Vagina (tissue), 2 donors: ENCODE results near the gene BUB1. TPM values are rescaled to one million over a fixed set of nuclear protein-coding genes. Genes with fewer than 3 reads are reported as not detected.

ENCODE experiments used
- DNase-seq, 2 donors: peaks; one replicate each; pipeline ENCODE4 v3.0.0-alpha.2; 2017; ENCODE audit errors: extremely low spot score in 2 of 2
- H3K27ac ChIP-seq: fragments of 200-600 bp; sonication (generic); one replicate; pipeline ENCODE4 v1.5.1; 2019
- H3K27me3 ChIP-seq: fragments of 200-600 bp; sonication (generic); one replicate; pipeline ENCODE4 v1.5.1; 2019
- H3K36me3 ChIP-seq, 2 donors: fragments of 200-600 bp; sonication (generic); one replicate each; pipeline ENCODE4 v1.5.1; 2017 to 2019
- H3K4me1 ChIP-seq: fragments of 200-600 bp; sonication (generic); one replicate; pipeline ENCODE4 v1.5.1; 2019
- H3K4me3 ChIP-seq, 2 donors: fragments of 200-600 bp; sonication (generic); 1 replicate in 1 of 2; 2 replicates in 1 of 2; pipeline ENCODE4 v1.5.1; 2016 to 2019
- H3K9me3 ChIP-seq: fragments of 200-600 bp; sonication (generic); one replicate; pipeline ENCODE4 v1.5.1; 2019
- POLR2A ChIP-seq, 2 donors: fragments of 450-650 bp; IDR thresholded peaks; one replicate each; pipeline ENCODE4 v1.6.1; 2017; ENCODE audit warnings: antibody characterized with exemption in 2 of 2, mild to moderate bottlenecking in 2 of 2, moderate library complexity in 2 of 2
- POLR2AphosphoS5 ChIP-seq, 2 donors: sonication (generic); formaldehyde crosslinking; IDR thresholded peaks; one replicate each; pipeline ENCODE4 v1.9.0; 2017; ENCODE audit warnings: antibody characterized with exemption in 2 of 2, mild to moderate bottlenecking in 2 of 2, low read depth in 1 of 2; ENCODE audit not compliant: insufficient read depth in 1 of 2
- intact Hi-C: fragments of 100-400 bp; cut with DNase I; formaldehyde crosslinking; loops from one replicate; pipeline ENCODE4 v1.15.1; 2023
- total RNA-seq: library from RNA; depleted of rRNA; stranded (reverse); fragments of >200 nt; gene quantifications from one replicate; pipeline ENCODE4 v1.2.3, GENCODE V29; 2016
- TF ChIP-seq, protein P1 (sequence below), 3 experiments: fragments of 450-650 bp in 2 of 3; fragments of 200-600 bp in 1 of 3; sonication (generic) in 1 of 3; IDR thresholded peaks; one replicate each; pipeline ENCODE4 v1.5.1; 2017 to 2019; ENCODE audit warnings: antibody characterized with exemption in 3 of 3, mild to moderate bottlenecking in 2 of 3, moderate library complexity in 2 of 3

The BUB1 gene
- total RNA-seq, 1 donor from 2014 or later, result 5.4 TPM

DNA sequence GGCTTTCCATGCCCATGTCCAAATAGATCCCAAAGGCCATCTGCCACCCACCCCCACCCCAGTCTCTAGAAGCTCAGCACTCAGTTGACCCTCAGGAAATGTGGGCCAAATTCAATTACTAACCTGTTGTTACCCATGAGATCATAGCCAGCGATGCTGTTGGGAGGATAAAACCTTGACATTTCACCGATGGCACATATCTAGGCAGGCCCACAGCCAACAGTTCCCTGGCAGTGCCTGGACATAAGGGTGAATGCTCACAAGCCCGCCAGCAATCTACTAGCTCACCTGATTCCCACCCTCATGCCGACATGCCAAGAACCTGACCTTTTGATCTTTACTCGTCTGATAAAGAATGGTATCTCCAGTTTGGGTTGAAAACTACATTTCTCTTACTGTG is 42.7 kb upstream of the BUB1 start:
- H3K36me3 ChIP-seq, result no peaks in the 10 kb centered on the region
- DNase-seq, result no peak
- TF ChIP-seq, protein P1, sequence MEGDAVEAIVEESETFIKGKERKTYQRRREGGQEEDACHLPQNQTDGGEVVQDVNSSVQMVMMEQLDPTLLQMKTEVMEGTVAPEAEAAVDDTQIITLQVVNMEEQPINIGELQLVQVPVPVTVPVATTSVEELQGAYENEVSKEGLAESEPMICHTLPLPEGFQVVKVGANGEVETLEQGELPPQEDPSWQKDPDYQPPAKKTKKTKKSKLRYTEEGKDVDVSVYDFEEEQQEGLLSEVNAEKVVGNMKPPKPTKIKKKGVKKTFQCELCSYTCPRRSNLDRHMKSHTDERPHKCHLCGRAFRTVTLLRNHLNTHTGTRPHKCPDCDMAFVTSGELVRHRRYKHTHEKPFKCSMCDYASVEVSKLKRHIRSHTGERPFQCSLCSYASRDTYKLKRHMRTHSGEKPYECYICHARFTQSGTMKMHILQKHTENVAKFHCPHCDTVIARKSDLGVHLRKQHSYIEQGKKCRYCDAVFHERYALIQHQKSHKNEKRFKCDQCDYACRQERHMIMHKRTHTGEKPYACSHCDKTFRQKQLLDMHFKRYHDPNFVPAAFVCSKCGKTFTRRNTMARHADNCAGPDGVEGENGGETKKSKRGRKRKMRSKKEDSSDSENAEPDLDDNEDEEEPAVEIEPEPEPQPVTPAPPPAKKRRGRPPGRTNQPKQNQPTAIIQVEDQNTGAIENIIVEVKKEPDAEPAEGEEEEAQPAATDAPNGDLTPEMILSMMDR (IDR thresholded peaks at IDR 0.05), result no peak
- H3K27ac ChIP-seq, result no peak overlapping the region
- no peak overlapping the region for H3K4me3 ChIP-seq
- intact Hi-C loops, result no loop called here
- no peaks in the 10 kb centered on the region for H3K9me3 ChIP-seq
- H3K27me3 ChIP-seq, result no peaks in the 10 kb centered on the region
- peaks cover 4% of the 10 kb centered on the region for H3K4me1 ChIP-seq

DNA sequence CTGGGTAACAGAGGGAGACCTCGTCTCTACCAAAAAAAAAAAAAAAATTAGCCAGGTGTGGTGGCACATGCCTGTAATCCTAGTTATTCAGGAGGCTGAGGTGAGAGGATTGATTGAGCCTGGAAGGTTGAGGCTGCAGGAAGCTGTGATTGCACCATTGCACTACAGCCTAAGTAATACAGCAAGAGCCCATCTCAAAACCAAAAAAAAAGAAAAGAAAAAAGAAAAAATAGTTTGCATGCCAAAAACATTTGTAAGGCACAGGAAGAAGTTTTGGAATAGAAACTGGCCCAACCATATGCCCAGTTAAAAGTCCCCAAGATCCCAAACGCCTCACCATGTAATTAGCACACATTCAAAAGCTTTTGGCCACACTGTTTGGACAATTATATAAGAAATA is 41.1 kb upstream of the BUB1 start:
- no peak overlapping the region for H3K27ac ChIP-seq
- H3K4me3 ChIP-seq, result no peak overlapping the region
- H3K9me3 ChIP-seq, result no peaks in the 10 kb centered on the region
- no peak for TF ChIP-seq POLR2AphosphoS5 (IDR thresholded peaks at IDR 0.05; ENCODE audit: insufficient read depth in 1 of 2, low read depth in 1 of 2)
- TF ChIP-seq, protein P1 (IDR thresholded peaks at IDR 0.05), result no peak
- TF ChIP-seq POLR2A (IDR thresholded peaks at IDR 0.05), result no peak
- no peaks in the 10 kb centered on the region for H3K36me3 ChIP-seq
- intact Hi-C loops, result no loop called here
- no peak for DNase-seq
- H3K4me1 ChIP-seq, result peaks cover 11% of the 10 kb centered on the region
- H3K27me3 ChIP-seq, result no peaks in the 10 kb centered on the region

DNA sequence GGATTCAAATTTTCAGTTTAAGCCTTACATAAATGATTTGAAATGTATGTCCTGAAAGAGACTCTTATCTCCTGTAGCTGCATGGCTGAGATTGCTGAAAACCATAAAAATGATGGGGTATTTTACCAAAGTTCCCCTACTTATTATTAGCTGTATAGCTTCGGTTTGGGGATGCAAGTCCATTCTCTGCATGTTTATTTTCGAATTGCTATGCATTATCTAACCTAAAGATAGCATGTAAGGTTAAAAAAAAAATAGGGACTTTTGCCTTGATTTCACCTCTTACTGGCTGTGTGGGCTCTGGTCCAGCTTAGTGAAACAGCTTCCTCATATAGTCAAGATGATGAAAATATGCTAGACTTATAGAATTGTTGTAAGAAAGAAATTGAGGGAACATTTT is 40.5 kb upstream of the BUB1 start:
- H3K36me3 ChIP-seq, result no peaks in the 10 kb centered on the region
- intact Hi-C loops, result no loop called here
- TF ChIP-seq POLR2A (IDR thresholded peaks at IDR 0.05), result no peak
- TF ChIP-seq, protein P1 (IDR thresholded peaks at IDR 0.05), result no peak
- no peak for TF ChIP-seq POLR2AphosphoS5 (IDR thresholded peaks at IDR 0.05; ENCODE audit: insufficient read depth in 1 of 2, low read depth in 1 of 2)

DNA sequence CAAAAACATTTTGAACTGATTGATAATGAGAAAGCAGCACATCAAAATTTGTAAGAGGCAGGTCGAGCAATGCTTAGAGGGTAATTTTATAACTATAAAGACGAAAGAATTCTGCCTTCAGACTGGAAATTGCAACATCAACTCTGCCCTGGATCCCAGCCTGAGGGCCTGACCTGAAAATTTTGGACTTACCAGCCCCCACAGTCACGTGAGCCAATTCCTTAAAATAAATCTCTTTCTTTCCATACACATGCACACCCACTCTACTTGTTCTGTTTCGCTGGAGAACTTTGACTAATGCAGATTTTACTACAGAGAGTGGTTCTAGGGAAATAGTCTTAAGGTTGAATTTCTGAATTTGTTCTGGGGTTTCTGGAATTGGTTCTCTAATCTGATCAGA is 39.9 kb upstream of the BUB1 start:
- Histone ChIP-seq H3K4me1 (peaks cover 11% of the 10 kb centered on the region), H3K4me3 (no peak overlapping the region), H3K36me3 (no peaks in the 10 kb centered on the region), H3K9me3 (no peaks in the 10 kb centered on the region), H3K27me3 (no peaks in the 10 kb centered on the region), H3K27ac (no peak overlapping the region)
- intact Hi-C loops, result no loop called here
- no peak for DNase-seq
- TF ChIP-seq POLR2A (IDR thresholded peaks at IDR 0.05), result no peak
- TF ChIP-seq POLR2AphosphoS5 (IDR thresholded peaks at IDR 0.05; ENCODE audit: insufficient read depth in 1 of 2, low read depth in 1 of 2), result no peak
- TF ChIP-seq, protein P1 (IDR thresholded peaks at IDR 0.05), result no peak

More for the DNA sequence above, 40.5 kb upstream of the BUB1 start:
- H3K27ac ChIP-seq, result no peak overlapping the region
- no peaks in the 10 kb centered on the region for H3K27me3 ChIP-seq
- DNase-seq, result no peak
- no peak overlapping the region for H3K4me3 ChIP-seq
- H3K9me3 ChIP-seq, result no peaks in the 10 kb centered on the region
- peaks cover 11% of the 10 kb centered on the region for H3K4me1 ChIP-seq

DNA sequence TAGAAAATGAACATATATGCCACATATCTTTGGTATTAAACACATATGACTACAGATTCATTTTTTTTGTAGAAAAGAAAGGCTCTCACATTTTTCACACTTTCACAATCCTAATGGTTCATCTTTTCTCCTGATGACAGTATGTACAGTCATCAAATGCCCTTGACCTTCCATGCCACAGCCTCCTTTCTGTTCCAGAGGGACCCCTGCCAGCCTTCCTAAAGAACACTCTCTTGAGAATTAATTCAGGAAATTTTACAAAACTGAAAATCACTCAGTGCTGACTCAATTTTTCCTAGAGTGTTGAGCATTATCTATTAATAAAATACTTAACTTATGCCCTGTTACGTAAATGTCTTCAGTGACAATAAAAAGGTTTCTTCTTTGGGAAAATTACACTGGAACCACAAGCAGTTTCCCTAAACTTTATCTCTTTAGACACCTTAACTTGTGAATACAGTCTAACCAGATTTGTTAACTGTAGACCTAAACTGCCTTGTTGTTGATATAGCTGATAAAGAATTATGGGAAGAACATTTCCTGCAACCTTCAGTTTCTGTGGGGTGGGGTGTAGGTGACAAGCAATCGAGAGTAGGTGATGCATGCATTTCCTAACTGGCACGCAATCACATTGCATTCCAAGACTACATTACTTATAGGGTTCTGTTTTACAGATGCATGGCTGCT is 39.2 kb upstream of the BUB1 start:
- H3K9me3 ChIP-seq, result no peaks in the 10 kb centered on the region
- peaks cover 11% of the 10 kb centered on the region for H3K4me1 ChIP-seq
- no peak for DNase-seq
- intact Hi-C loops, result no loop called here
- H3K4me3 ChIP-seq, result no peak overlapping the region
- TF ChIP-seq, protein P1 (IDR thresholded peaks at IDR 0.05), result no peak
- no peak for TF ChIP-seq POLR2AphosphoS5 (IDR thresholded peaks at IDR 0.05; ENCODE audit: insufficient read depth in 1 of 2, low read depth in 1 of 2)
- TF ChIP-seq POLR2A (IDR thresholded peaks at IDR 0.05), result no peak
- H3K27me3 ChIP-seq, result no peaks in the 10 kb centered on the region
- no peaks in the 10 kb centered on the region for H3K36me3 ChIP-seq
- no peak overlapping the region for H3K27ac ChIP-seq
